Activated gamma-delta T cell (primary cell): ENCODE measurements around the gene CD226.
"Not testable (repeated sequence)": the region's sequence is repeated elsewhere in the genome, so short reads cannot be mapped to it uniquely, and the experiment has no call there.

ENCODE experiments used
- DNase-seq: peaks from one replicate; lab custom pipeline; 2025; lab: John Stamatoyannopoulos, UW

Gene CD226

GRCh38 chr18:69908838-69909237, 38.8 kb downstream of the CD226 start:
- DNase-seq = no peak

- DNase-seq = no peak
These were observed 40.9 kb downstream of the CD226 start for GRCh38 chr18:69906765-69907164.

GRCh38 chr18:69900941-69901340, 46.7 kb downstream of the CD226 start:
- no peak for DNase-seq

- DNase-seq = not testable (repeated sequence)
These were observed 48.3 kb downstream of the CD226 start for GRCh38 chr18:69899154-69899923.

GRCh38 chr18:69898241-69898861, 49.3 kb downstream of the CD226 start:
- DNase-seq = no peak

DNA sequence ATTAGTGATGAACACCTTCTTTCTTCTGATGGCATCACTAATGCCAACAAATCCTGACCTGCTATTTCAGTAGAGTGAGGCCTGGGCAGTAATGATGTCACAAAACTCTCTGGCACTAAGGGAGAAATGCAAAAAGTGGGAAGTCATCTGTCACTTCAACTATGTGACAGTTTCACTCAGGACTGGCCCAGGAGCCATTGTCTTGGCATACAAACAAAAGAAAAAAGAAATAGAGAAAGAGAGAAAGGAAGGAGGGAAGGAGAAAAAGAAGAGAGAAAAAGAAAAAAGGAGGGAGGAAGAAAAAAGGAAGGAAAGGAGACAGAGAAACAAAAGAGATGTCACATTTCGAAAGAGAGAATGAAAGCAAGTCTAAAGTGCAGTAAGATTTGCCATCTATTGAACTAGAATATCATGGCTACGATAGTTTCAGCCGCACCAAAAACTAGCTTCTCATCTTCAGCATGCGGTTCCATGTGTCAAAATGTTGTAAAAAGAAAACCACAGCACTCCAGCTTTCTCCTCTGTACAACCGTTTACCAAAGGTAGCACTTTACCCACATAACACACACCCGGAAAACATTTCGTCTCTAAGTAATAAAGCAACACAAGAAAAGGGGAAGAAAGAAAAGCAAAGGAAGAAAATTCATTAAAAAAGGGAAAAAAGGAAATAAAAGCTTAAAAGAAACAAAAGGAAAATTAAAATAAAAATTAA, 50.1 kb downstream of the CD226 start:
- DNase-seq = no peak

GRCh38 chr18:69895066-69896047, 52.3 kb downstream of the CD226 start:
- DNase-seq = no peak

DNA sequence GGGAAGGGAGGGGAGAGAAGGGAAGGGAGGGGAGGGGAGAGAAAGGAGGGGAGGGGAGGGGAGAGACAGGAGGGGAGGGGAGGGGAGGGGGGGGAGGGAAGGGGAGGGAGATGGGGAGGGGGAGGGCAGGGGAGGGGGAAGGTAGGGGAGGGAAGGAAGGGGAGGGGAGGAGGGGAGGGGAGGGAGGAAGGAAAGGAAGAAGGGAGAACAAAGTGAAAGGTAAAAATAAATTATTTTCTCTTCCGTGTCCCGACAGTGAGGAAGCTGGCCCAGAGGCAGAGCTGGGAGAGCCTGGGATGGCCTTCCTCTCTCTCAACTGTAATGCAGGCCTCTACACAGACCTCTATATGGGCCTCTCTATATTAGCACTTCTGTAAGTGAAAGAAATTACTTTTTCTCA, 53.2 kb downstream of the CD226 start:
- DNase-seq = no peak

GRCh38 chr18:69890558-69890957, 57.1 kb downstream of the CD226 start:
- no peak for DNase-seq

GRCh38 chr18:69889009-69889408, 58.7 kb downstream of the CD226 start:
- DNase-seq = no peak

DNA sequence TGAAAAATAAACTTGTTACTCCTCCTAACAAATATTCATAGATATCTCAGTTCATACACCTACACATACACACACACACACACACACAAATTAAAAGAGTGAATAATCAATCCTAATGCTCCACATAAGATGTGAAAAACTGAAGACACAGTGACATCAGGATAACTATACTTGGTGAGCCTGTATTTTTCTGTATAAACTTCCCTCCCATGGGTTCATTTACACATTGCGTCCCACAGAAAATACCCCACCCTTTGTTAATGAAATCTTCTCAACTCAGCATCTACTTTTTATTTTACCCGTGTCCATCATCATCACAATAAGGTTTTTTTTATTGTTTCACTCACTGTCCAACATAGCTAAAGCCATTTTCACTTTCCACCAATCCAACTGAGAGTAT, 60.4 kb downstream of the CD226 start:
- no peak for DNase-seq

- no peak for DNase-seq
These were observed 61.7 kb downstream of the CD226 start for GRCh38 chr18:69885841-69886531.

DNA sequence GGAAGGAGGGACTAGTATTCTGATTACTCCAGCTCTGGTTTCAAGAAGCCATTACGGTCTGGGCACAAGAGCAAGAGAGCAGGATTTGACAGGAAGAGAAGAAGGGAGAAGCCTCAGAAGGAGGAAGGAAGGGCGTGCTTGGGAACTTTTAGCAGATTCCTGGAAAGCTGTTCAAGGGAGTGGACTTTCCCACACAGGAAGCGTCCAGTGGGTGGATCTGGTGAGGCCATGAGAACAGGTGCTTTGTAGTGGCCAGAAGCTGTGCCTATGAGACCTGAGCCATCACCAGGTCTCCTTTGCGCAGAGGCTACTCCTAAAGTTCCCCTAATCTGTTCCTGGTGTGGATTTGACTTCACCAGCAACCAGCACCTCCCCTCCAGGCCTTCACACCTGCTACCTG, 62.3 kb downstream of the CD226 start:
- DNase-seq = no peak

GRCh38 chr18:69883781-69884180, 63.9 kb downstream of the CD226 start:
- no peak for DNase-seq

DNA sequence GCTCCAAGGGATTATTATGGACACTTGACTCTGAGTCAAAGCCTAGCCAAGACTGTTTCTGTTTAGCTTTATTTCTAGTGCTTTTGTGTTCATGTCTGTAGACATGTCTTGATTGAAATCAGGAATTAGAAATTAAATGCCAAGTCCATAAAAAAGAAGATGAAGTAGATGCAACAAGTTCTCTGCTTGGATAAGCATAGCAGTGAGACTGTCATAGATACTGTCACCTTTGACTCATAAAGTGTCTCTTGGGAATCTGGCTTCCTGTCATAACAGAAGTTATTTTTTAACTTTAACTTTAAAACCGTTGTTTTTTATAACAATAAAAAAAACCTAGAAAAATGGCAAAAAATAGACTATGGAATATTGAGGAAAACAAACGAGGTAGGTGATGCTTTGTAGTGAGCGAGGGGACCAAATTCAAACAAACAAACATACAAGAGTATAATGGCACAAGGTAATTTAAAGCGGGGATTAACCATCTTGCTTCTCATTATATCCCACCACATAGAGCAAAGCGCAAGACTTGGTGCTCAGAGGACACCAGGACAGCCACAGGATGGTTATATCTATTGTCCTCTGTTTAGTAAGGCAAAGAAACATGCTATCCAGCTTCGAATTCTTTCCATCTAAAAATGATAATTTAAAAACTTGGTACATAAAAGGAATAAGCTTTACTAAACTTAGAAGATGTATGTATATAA, 64.6 kb downstream of the CD226 start:
- DNase-seq = no peak

DNA sequence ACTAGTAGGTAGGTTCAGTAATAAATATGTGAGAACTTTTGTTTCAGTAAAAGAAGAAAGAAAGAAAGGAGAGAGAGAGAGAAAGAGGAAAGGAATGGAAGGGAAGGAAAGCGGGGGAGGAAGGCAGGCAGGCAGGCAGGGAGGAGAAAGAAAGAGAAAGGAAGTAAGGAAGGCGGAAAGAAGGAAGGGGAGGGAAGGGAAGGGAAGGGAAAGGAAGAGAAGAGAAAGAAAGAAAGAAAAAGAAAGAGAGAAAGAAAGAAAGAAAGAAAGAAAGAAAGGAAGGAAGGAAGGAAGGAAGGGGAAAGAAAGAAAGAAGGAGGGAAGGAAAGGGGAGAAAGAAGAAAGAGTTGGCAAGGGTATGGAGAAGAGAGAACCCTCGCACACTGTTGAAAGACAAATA, 67.6 kb downstream of the CD226 start:
- DNase-seq = no peak

- not testable (repeated sequence) for DNase-seq
These were observed 68.6 kb downstream of the CD226 start for GRCh38 chr18:69879051-69879450.

DNA sequence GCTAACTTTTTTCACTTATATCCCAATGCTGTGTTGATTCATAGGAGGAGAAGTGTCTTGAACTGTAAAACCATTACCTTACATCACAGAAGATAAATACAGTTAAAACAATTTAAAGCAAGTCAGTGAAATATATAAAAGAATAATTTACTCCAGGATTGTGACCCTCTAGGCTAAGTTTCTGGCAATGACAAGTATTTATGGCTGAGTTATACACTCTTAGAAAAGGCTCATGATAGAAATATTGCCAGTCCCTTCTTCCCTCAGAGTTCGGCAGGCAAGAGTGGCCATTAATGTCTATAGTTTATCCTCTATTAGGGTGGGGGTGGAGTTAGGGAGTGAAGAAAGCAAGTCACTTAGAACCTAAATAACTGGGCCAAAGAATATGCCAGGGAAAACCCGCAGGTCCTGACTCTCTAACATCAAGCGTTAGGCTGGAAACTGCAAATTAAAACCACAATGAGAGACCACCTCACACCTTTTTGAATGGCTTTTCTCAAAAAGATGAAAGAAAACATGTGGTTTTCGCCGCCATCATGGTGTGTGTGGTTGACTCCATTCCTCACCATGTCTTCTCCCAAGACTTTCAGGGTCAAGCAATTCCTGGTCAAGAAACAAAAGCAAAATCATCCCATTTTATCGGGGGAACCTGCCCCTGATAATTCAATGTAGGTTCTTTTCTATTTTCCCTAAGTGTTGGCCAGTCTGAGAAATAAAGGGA, 69.3 kb downstream of the CD226 start:
- no peak for DNase-seq

- DNase-seq = no peak
These were observed 71.2 kb downstream of the CD226 start for GRCh38 chr18:69876490-69876889.

- no peak for DNase-seq
These were observed 73.6 kb downstream of the CD226 start for GRCh38 chr18:69874058-69874457.
